IPS-18c (cell line): ENCODE results near the gene CCDC13.
A peak's percentile ranks its signal among the peaks of the same experiment; 100 is the strongest.
"Not testable (repeated sequence)": the region's sequence is repeated elsewhere in the genome, so short reads cannot be mapped to it uniquely, and the experiment has no call there.

Experiments
- H3K4me3 ChIP-seq: 2 replicates; pipeline ENCODE4 v1.7.0; 2013; ENCODE audit warnings: low read depth, mild to moderate bottlenecking, low read length, moderate library complexity; ENCODE audit not compliant: insufficient read depth
- H3K9me3 ChIP-seq: one replicate; pipeline ENCODE4 v1.6.1; 2013; ENCODE audit warnings: mild to moderate bottlenecking, low read length, moderate library complexity; ENCODE audit not compliant: control insufficient read depth, insufficient read depth

Gene CCDC13, protein sequence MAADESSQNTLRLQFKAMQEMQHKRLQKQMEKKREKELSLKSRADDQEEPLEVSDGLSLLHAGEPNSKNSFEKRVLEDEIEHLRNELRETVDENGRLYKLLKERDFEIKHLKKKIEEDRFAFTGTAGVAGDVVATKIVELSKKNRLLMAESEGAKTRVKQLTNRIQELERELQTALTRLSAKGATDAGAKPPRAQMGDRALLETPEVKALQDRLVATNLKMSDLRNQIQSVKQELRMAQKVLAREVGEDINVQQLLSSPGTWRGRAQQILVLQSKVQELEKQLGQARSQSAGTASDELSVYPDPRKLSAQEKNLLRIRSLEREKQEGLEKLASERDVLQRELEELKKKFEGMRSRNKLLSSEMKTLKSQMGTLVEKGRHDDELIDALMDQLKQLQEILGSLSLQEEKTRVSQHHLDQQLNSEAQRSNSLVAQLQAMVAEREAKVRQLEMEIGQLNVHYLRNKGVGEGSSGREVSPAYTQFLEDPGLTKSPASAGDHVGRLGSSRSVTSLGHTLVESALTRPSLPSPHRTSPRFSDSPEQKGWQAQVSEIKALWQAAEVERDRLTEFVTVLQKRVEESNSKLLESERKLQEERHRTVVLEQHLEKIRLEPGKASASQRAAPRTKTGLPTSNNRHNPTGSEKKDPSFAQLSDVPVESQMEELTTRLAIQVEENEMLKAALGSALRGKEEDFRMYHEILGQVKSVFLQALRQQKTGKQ

DNA sequence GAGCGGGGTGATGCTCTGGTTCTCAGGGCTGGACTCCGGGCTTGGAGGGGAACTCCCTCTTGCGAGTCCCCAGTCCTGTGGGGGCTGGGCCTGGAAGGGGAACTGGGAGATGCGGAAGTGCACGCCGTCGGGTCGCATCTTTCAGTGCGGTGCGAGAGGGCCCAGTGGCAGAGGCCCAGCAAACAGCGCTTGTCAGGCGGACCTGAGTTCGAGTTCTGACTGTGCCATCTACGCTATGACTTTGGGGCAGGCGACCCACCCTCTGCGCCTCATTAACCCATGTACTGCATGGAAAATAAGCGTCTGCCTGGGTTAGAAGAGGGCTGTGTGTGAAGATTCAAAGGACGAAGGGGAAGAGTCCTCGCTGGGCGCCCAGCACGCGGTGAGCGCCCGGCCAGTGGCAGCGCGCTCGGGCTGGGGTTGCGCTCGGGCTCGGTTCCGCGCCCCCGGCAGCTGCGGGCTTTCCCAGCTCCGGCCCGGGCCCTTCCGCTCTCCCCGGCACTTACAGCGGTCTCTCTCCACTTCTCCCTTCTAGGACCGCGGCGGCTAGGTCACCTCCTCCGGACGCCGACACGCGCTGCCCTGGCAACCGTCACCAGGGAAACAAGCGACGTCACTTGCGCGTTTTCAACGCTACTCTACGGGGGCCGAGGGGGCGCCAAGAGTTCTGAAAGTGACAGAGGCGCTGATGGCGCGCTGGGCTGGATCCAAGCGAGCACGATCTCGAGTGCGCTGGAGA lies at the start of gene CCDC13:
Gene CCDC13, minus strand, starts transcription at position 584 of the 739 bp plus-strand sequence. CDS start 14,908 bp downstream, outside the sequence.
- peaks cover 4% of the 10 kb centered on the region for H3K9me3 ChIP-seq
- peak within 1 kb of the TSS; percentile 68 for H3K4me3 ChIP-seq

DNA sequence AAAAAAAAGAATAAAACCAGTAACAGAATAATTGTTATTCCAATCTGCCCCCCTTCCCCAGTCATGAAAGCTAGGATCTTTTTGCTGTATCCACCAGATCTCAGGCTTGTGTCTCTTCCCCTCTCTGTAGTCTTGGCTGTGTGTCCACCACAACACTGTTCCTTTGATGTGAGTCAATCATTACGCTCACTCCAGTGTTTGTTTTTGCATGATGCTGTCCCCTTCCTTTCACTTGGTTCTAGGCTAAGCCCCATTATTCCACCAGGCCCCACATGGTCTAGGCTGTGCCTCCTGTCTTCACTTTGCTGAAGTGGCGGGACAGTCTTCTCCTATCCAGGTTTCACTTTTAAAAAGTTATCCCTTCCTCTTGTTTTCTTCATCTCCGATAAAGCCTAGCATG lies 49.8 kb upstream of the CCDC13 start:
- Histone ChIP-seq H3K9me3 (no peaks in the 10 kb centered on the region), H3K4me3 (no peak overlapping the region)

DNA sequence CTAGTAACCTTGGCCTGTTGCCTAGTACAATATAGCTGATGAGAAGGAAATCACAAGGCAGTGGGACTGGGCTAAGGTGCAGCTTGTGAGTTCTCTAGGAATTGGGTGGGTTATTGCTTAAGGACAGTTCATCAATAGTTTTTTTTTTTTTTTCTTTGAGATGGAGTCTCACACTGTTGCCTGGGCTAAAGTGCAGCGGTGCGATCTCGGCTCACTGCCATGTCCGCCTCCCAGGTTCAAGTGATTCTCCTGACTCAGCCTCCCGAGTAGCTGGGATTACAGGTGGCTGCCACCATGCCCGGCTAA lies 47.6 kb upstream of the CCDC13 start:
- H3K4me3 ChIP-seq = no peak overlapping the region

DNA sequence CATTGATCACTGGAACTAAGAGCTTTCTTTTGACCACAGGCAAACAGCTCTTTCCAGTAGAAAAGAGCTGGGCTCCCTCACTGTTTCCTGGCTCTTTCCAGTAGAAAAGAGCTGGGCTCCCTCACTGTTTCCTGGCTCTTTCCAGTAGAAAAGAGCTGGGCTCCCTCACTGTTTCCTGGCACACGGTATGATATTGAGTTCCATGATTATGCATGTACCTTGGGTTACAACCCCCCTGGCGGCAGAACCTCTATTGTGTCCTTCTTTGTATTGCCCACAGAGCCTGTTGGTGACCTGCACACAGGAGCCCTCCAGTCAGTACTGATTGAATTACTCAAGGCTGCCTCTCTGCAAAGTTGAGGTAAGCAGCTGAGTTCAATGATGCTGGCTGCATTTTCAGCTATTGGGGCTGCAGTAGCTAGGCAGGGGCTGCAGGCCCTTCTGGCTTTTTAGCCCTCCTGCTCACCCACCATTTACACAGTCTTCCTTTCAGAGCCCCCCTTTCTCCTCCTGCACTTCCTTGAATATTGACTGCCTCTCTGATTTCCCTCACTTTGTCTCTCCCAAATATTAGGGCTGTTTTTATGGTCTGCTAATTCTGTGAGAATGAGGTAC lies 46.4 kb upstream of the CCDC13 start:
- Histone ChIP-seq H3K9me3 (no peaks in the 10 kb centered on the region), H3K4me3 (no peak overlapping the region)

More for the DNA sequence above, 47.6 kb upstream of the CCDC13 start:
- H3K9me3 ChIP-seq = no peaks in the 10 kb centered on the region

DNA sequence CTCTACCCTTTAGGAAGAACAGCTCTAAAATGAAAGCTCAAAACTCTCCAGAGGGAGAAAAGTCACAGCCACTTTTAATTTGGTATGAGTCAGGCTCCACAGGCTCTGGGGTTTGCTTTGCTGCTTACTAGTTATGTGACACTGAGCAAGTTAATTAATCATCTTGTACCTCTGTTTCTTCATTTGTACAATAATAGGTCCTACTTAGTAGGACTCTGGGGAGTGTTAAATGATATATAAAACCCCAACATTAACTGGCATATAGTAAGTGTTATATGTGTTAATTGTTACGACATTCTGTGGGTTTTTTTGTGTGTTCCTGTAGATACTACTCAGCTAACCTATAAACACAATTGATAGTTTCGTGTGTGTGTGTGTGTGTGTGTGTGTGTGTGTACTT lies 42.8 kb upstream of the CCDC13 start:
- Histone ChIP-seq H3K4me3 (no peak overlapping the region), H3K9me3 (no peaks in the 10 kb centered on the region)

DNA sequence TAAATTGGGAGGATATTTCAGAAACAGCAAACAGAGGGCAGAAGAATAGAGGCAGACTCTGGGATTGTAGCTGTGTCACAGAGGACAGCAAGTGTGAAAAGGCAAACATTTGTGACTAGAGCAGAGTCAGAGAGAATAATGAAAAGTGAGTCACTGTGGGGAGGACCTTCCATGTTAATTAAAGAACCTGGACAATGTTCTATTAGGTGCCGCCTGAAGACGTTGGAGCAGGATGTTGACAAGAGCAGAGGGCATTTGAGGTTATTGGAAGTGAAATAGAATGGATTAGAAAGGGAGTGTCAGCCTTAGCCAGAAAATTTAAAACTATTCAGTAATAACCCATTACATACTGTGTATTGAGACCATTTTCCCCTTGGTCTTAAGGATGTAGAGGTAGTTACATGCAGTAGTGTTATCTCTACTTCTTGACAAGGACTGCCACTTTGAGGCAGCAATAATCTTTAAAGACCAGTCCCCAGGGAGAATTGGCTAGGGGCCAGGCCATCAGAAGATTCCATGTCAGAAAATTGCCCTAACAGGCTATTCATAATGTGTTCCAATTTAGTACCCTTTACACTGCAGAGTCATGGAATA lies 42.0 kb upstream of the CCDC13 start:
- Histone ChIP-seq H3K4me3 (no peak overlapping the region), H3K9me3 (no peaks in the 10 kb centered on the region)

DNA sequence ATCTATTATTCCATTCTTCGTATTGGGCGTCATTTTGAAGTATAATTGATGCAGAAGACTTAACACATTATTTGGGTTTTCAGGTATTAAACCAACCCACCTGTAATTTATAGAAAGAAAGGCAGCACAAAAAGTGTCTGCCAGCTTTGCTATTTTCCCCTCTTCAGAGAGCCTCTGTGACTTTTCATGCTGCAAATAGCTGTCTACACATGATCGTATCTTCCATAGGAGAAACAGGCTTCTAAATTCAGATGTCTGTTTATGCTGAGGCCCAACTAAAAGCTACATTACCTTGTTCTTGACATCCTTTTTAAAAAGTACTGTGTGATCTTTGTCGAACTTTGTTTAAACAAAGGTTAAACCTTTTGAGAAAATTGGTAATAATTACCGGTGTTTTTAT lies 41.2 kb upstream of the CCDC13 start:
- Histone ChIP-seq H3K9me3 (no peaks in the 10 kb centered on the region), H3K4me3 (no peak overlapping the region)

DNA sequence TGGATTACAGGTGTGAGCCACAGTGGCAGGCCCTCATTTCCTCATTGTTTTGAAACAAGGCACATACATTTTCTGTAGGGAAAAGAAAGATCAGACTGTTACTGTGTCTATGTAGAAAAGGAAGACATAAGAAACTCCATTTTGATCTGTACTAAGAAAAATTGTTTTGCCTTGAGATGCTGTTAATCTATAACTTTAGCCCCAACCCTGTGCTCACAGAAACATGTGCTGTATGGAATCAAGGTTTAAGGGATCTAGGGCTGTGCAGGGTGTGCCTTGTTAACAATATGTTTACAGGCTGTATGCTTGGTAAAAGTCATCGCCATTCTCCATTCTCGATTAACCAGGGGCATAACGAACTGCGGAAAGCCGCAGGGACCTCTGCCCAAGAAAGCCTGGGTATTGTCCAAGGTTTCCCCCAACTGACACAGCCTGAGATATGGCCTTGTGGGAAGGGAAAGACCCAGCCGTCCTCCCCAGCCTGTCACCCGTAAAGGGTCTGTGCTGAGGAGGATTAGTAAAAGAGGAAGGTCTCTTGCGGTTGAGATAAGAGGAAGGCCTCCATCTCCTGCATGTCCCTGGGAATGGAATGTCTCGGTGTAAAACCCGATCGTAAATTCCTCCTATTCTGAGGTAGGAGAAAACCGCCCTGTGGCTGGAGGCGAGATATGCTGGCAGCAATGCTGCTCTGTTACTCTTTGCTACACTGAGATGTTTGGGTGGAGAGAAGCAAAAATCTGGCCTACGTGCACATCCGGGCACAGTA lies 38.2 kb upstream of the CCDC13 start:
- H3K9me3 ChIP-seq, H3K4me3 ChIP-seq: not testable (repeated sequence)

DNA sequence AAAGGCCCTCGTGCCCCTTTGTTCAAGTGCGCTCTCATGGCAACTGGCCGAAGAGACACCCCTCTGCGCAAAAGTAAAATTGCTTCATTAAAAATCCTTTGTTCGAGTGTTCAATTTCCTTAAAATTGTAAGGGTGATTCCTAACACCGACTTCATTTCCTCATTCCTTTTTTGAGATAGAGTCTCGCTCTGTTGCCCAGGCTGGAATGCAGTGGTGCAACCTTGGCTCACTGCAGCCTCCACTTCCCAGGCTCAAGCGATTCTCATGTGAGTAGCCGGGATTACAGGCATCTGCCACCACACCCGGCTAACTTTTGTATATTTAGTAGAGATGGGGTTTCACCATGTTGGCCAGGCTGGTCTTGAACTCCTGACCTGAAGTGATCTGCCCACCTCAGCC lies 37.7 kb upstream of the CCDC13 start:
- H3K9me3 ChIP-seq, H3K4me3 ChIP-seq: not testable (repeated sequence)

DNA sequence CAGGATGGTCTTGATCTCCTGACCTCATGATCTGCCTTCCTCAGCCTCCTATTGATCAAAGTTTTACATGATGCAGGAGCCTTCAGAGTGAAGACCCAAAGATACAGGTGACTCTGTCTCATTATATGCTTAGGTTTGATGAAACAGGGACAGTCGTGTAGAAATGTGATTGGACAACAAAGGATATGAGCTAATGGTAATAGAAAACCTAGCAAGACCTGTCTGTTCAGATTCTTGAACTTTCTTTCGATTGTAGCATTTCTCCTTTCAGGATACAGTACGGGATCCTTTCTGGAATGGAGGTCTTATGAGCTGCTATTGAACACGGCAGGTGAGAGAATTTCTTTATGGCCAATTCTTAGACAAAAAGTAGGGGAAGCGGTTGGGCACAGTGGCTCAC lies 36.1 kb upstream of the CCDC13 start, which contains the start of gene ACKR2:
Gene ACKR2, plus strand, starts transcription at position 244 of the 400 bp plus-strand sequence. CDS start 55,058 bp downstream, outside the sequence.
- H3K9me3 ChIP-seq = no peaks in the 10 kb centered on the region
- H3K4me3 ChIP-seq = no peak within 1 kb of the TSS

DNA sequence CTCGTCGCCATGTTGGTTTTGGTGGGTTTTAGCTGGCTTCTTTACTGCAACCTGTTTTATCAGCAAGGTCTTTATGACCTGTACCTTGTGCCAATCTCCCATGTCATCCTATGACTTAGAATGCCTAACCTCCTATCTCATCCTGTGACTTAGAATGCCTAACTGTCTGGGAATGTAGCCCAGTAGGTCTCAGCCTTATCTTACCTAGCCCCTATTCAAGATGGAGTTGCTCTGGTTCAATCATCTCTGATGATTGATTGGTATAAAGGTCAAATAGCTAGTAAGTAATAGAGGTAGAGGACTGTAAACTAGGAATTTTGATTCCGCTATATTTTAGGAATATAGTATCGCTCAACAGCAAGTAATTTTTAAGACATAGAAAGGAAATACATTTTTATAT lies 34.9 kb upstream of the CCDC13 start:
- H3K9me3 ChIP-seq = no peaks in the 10 kb centered on the region
- no peak overlapping the region for H3K4me3 ChIP-seq

DNA sequence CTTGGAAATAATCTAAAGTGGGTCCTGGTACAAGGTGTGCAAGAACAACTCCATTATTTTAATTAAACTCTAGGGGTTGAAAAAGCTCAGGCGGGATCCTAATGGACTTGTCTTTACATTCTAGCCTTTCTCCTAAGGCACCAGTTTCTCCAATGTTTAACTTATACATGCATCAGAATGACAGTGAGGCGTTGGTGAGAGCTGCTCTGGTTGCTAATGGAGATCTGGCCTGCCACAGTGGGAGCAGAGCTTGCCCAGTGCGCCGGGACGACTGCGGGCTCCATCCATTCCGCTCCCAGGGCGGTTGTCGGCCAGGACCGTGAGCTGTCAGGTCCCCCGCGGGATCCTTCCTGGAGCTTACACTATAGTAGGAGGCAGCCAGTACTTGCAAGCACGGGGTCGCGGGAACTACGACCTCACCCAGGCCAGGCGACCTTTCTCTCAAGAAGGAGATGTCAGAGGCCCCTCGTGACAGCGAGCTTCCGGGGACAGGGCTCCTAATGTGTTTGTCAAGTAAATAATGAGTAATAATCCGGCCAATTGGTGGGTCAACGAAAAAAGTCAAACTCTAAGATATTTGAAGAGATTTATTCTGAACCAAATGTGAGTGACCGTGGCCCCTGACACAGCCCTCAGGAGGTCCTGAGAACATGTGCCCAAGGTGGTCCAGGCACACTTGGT lies 32.2 kb upstream of the CCDC13 start:
- H3K9me3 ChIP-seq = no peaks in the 10 kb centered on the region
- H3K4me3 ChIP-seq = peak overlapping the region; percentile 96

DNA sequence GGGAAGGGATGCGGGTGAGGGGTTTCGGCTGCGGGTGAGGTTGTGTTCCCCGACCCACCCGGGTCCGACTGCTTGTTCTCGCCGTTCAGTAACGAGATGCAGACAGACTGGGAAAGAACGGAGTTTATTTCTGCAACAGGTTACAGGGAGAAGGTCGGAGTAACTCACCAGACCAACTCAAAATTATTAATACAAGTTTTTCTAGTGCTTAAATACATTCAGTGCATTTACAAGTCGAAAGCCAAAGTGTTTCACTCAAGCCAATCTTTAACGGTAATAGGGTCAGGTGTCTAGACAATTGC lies 31.7 kb upstream of the CCDC13 start:
- H3K4me3 ChIP-seq = peak overlapping the region; percentile 96
- H3K9me3 ChIP-seq = no peaks in the 10 kb centered on the region

DNA sequence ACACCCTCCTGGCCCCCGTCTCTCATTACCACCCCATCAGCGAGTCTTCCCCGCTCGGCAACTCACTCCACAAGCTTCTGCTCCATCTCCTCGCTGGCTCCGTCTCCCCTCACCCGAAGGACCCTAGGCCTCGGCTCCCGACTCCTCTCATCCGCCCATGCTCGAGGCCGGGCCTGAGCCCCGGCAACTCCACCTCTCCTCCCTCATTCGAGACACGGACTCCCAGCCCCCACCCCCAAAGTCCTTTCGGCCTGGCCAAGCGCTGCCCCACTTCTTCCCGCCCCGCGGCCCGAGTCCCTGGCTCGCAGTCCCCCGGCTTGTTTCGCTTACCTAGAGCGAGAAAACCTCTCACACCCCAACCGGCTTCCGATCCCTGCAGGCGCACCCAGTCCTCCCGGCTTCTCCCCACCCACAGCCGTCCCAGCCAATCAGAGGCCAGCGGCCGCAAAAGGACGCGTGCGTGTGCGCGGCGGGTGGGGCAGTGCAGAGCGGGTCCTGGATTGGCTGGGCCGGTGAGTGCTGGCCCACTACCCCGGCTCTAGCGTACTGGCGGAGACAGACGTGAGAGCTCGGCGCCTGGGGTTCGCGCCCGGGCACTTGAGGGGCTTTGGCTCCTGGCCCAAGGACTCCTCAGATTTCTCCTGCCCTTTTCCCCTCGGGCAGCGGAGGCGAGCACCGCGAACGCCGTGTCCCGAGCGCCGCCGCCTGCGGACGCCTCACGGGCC lies 31.2 kb upstream of the CCDC13 start, which contains the start of gene HIGD1A:
Gene HIGD1A, minus strand, starts transcription at position 385 of the 725 bp plus-strand sequence. CDS start 10,237 bp downstream, outside the sequence.
- Histone ChIP-seq H3K9me3 (no peaks in the 10 kb centered on the region), H3K4me3 (peak within 1 kb of the TSS; percentile 96)

DNA sequence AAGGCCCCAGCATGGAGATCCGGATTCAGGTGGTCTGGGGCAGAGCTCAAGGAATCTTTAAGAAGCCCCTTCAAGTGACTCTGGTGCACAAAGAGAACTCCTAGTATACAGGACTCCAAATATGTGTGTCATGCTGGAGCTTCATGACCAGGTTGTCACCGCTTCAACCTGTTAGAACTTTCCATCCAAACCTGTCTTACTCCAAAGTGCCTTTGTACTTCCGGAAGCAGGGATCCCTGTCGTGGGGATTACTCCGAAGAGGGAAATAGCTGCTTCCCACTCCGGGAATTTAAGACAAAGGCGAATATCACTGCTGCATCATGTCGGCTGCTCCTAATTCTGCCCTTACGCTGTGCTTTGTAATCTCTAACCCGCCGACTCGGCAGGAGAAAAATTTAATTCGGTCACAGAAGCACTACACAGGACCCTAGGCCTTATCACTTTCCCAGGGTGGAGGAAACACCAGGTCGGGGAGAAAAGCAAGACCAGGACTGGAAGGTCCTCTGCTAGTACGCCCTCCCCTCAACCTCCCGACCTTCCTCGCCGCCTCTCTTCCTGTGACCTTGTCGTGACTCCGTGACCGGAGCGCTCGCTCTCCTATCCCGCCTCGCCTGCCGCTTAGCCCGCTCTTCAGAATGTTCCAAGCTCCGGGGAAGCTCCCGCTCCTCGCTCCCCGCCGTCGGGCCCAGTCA lies 30.5 kb upstream of the CCDC13 start:
- Histone ChIP-seq H3K4me3 (peak overlapping the region; percentile 96), H3K9me3 (no peaks in the 10 kb centered on the region)
